H9 (cell line): Measurements from ENCODE around the gene COQ7. TPM values are rescaled to one million over a fixed set of nuclear protein-coding genes. Genes with fewer than 3 reads are reported as not detected.

Experiments used
- DNase-seq: peaks from one replicate; pipeline ENCODE4 v3.0.0-alpha.2; 2017
- H2AFZ ChIP-seq: one replicate; pipeline ENCODE4 v1.6.1; 2013; ENCODE audit warnings: mild to moderate bottlenecking, low read length, control low read depth, moderate library complexity
- H2AK5ac ChIP-seq: 2 replicates; pipeline ENCODE4 v1.6.1; 2013; ENCODE audit warnings: low read length, control low read depth, mixed read lengths; ENCODE audit not compliant: insufficient read length
- H2BK120ac ChIP-seq: one replicate; pipeline ENCODE4 v1.6.1; 2013; ENCODE audit warnings: low read depth, mild to moderate bottlenecking, low read length, control low read depth, inconsistent platforms; ENCODE audit not compliant: poor library complexity, severe bottlenecking
- H2BK12ac ChIP-seq: 2 replicates; pipeline ENCODE4 v1.6.1; 2013; ENCODE audit warnings: low read length, control low read depth, mixed read lengths, low read depth; ENCODE audit not compliant: insufficient read length
- H2BK15ac ChIP-seq: 2 replicates; pipeline ENCODE4 v1.6.1; 2013; ENCODE audit warnings: low read depth, low read length, control low read depth
- H2BK20ac ChIP-seq: one replicate; pipeline ENCODE4 v1.6.1; 2013; ENCODE audit warnings: low read depth, mild to moderate bottlenecking, low read length, control low read depth, inconsistent platforms; ENCODE audit not compliant: poor library complexity, severe bottlenecking
- H2BK5ac ChIP-seq: 2 replicates; pipeline ENCODE4 v1.6.1; 2013; ENCODE audit warnings: low read length, control low read depth, mixed read lengths; ENCODE audit not compliant: insufficient read length
- H3K14ac ChIP-seq: 2 replicates; pipeline ENCODE4 v1.6.1; 2013; ENCODE audit warnings: low read length, control low read depth; ENCODE audit not compliant: insufficient read depth
- H3K18ac ChIP-seq: 2 replicates; pipeline ENCODE4 v1.6.1; 2013; ENCODE audit warnings: low read depth, mild to moderate bottlenecking, mixed read lengths, low read length, control low read depth; ENCODE audit not compliant: insufficient read length
- H3K23ac ChIP-seq: 2 replicates; pipeline ENCODE4 v1.6.1; 2013; ENCODE audit warnings: low read length, control low read depth, mixed read lengths, low read depth; ENCODE audit not compliant: insufficient read length
- H3K23me2 ChIP-seq: 2 replicates; pipeline ENCODE4 v1.6.1; 2013; ENCODE audit warnings: low read depth, mild to moderate bottlenecking, mixed read lengths, low read length, control low read depth; ENCODE audit not compliant: insufficient read length, poor library complexity, severe bottlenecking
- H3K27ac ChIP-seq: 2 replicates; pipeline ENCODE4 v1.5.1; 2013; ENCODE audit warnings: low read length, control low read depth, mixed read lengths, low read depth; ENCODE audit not compliant: insufficient read length
- H3K27me3 ChIP-seq: 2 replicates; pipeline ENCODE4 v1.6.1; 2013; ENCODE audit warnings: low read length, control low read depth, inconsistent platforms; ENCODE audit not compliant: insufficient read depth
- H3K4ac ChIP-seq: 2 replicates; pipeline ENCODE4 v1.6.1; 2013; ENCODE audit warnings: low read depth, mild to moderate bottlenecking, control low read depth, inconsistent platforms, low read length, moderate library complexity
- H3K4me1 ChIP-seq: 2 replicates; pipeline ENCODE4 v1.6.1; 2013; ENCODE audit warnings: low read length, control low read depth, inconsistent platforms; ENCODE audit not compliant: insufficient read depth
- H3K4me2 ChIP-seq: 2 replicates; pipeline ENCODE4 v1.6.1; 2013; ENCODE audit warnings: low read length, control low read depth, mixed read lengths; ENCODE audit not compliant: insufficient read length, insufficient read depth
- H3K56ac ChIP-seq: 2 replicates; pipeline ENCODE4 v1.6.1; 2013; ENCODE audit warnings: low read depth, mild to moderate bottlenecking, mixed read lengths, low read length, control low read depth; ENCODE audit not compliant: insufficient read length
- H3K79me1 ChIP-seq: 2 replicates; pipeline ENCODE4 v1.6.1; 2013; ENCODE audit warnings: low read depth, mild to moderate bottlenecking, moderate library complexity, low read length, control low read depth, inconsistent platforms; ENCODE audit not compliant: insufficient read depth, poor library complexity, severe bottlenecking
- H3K79me2 ChIP-seq: 2 replicates; pipeline ENCODE4 v1.6.1; 2013; ENCODE audit warnings: low read length, control low read depth, inconsistent platforms; ENCODE audit not compliant: insufficient read depth
- H3K9ac ChIP-seq: 2 replicates; pipeline ENCODE4 v1.6.1; 2013; ENCODE audit warnings: low read length, control low read depth, mixed read lengths; ENCODE audit not compliant: insufficient read length; ENCODE audit errors: extremely low read depth
- H3K9me3 ChIP-seq: one replicate; pipeline ENCODE4 v1.6.1; 2013; ENCODE audit warnings: low read depth, low read length, inconsistent platforms; ENCODE audit not compliant: control insufficient read depth
- H3T11ph ChIP-seq: one replicate; pipeline ENCODE4 v1.6.1; 2013; ENCODE audit warnings: mild to moderate bottlenecking, low read length, control low read depth, inconsistent platforms
- H4K20me1 ChIP-seq: one replicate; pipeline ENCODE4 v1.6.1; 2013; ENCODE audit not compliant: control insufficient read depth, insufficient read length, insufficient read depth
- H4K5ac ChIP-seq: 2 replicates; pipeline ENCODE4 v1.6.1; 2013; ENCODE audit warnings: low read depth, mild to moderate bottlenecking, mixed read lengths, low read length, control low read depth; ENCODE audit not compliant: insufficient read length
- H4K8ac ChIP-seq: replicated peaks from 2 replicates; pipeline ENCODE4 v1.6.1; 2013; ENCODE audit warnings: low read length, control low read depth, mixed read lengths, low read depth; ENCODE audit not compliant: insufficient read length
- H4K91ac ChIP-seq: 2 replicates; pipeline ENCODE4 v1.6.1; 2013; ENCODE audit warnings: low read depth, mild to moderate bottlenecking, moderate library complexity, mixed read lengths, low read length, control low read depth; ENCODE audit not compliant: insufficient read length
- H3K27ac Mint-ChIP-seq, 3 experiments: 2 replicates in 2 of 3; 3 replicates in 1 of 3; pipeline ENCODE4 v1.8.0; 2020 to 2021; ENCODE audit warnings: mixed read lengths in 3 of 3, mild to moderate bottlenecking in 1 of 3, moderate library complexity in 1 of 3
- H3K27me3 Mint-ChIP-seq: 2 replicates; pipeline ENCODE4 v1.8.0; 2021; ENCODE audit warnings: low read depth, mild to moderate bottlenecking, moderate library complexity, mixed read lengths
- H3K36me3 Mint-ChIP-seq, 3 experiments: 2 replicates in 2 of 3; 3 replicates in 1 of 3; pipeline ENCODE4 v1.8.0; 2020 to 2021; ENCODE audit warnings: low read depth in 3 of 3, mixed read lengths in 3 of 3; ENCODE audit not compliant: insufficient read depth in 1 of 3
- H3K4me1 Mint-ChIP-seq, 2 experiments: 2 replicates each; pipeline ENCODE4 v1.8.0; 2020; ENCODE audit warnings: mixed read lengths in 2 of 2
- H3K4me3 Mint-ChIP-seq, 2 experiments: 2 replicates in 1 of 2; 3 replicates in 1 of 2; pipeline ENCODE4 v1.8.0; 2020 to 2021; ENCODE audit warnings: mild to moderate bottlenecking in 2 of 2, mixed read lengths in 2 of 2, moderate library complexity in 1 of 2
- H3K9me3 Mint-ChIP-seq, 2 experiments: 2 replicates in 1 of 2; 3 replicates in 1 of 2; pipeline ENCODE4 v1.8.0; 2020; ENCODE audit warnings: mild to moderate bottlenecking in 2 of 2, mixed read lengths in 2 of 2, moderate library complexity in 1 of 2
- CTCF ChIP-seq: fragments of 200-600 bp; sonication (generic); conservative IDR thresholded peaks from 3 replicates; pipeline ENCODE4 v1.8.0; 2021; ENCODE audit warnings: antibody characterized with exemption, mild to moderate bottlenecking
- WGBS: extraction: QIAGEN DNeasy Blood & Tissue Kit; methylation state at CpG from one replicate; pipeline ENCODE4 v1.1.7; 2013; ENCODE audit warnings: missing lambda C conversion rate, low lambda C conversion rate, mixed read lengths; ENCODE audit not compliant: insufficient read length; ENCODE audit errors: extremely low coverage; 5-methylcytosine and 5-hydroxymethylcytosine counted together
- total RNA-seq: library from RNA; stranded (reverse); gene quantifications from 2 replicates; pipeline ENCODE4 v1.2.1, GENCODE V29; 2021

Gene COQ7
- total RNA-seq, 1 experiment from 2014 or later: 29.6 TPM

- DNase-seq: no peak
- H3K23me2 ChIP-seq: peaks cover 3% of the 10 kb centered on the region
- H3K4me2 ChIP-seq: no peak overlapping the region
- no peaks in the 10 kb centered on the region for H3K79me2 ChIP-seq
- H4K5ac ChIP-seq: no peak overlapping the region
- H2AFZ ChIP-seq: no peak overlapping the region
- no peaks in the 10 kb centered on the region for H3K79me1 ChIP-seq
- H3K4ac ChIP-seq: no peak overlapping the region
- no peak overlapping the region for H2BK5ac ChIP-seq
- no peak overlapping the region for H2BK15ac ChIP-seq
- H3K27me3 ChIP-seq: no peaks in the 10 kb centered on the region
- no peak overlapping the region for H3K9ac ChIP-seq
- peaks cover 15 to 17% of the 10 kb centered on the region in 2 experiments for H3K4me1 Mint-ChIP-seq
- no peak overlapping the region for H4K91ac ChIP-seq
- H4K8ac ChIP-seq: no peak overlapping the region
- H4K20me1 ChIP-seq: no peaks in the 10 kb centered on the region
- H3K27ac Mint-ChIP-seq: no peak overlapping the region
- H3K4me1 ChIP-seq: no peaks in the 10 kb centered on the region
- peaks cover 7% of the 10 kb centered on the region for H3K9me3 ChIP-seq
- H2BK20ac ChIP-seq: no peak overlapping the region
- H2AK5ac ChIP-seq: no peak overlapping the region
- H3K4me3 Mint-ChIP-seq: no peak overlapping the region
- H3K23ac ChIP-seq: no peak overlapping the region
- H3K27me3 Mint-ChIP-seq: peaks cover 3% of the 10 kb centered on the region; the same call in 1 of the 2 replicates
- no peak overlapping the region for H3T11ph ChIP-seq
- H2BK12ac ChIP-seq: no peak overlapping the region
- H3K27ac ChIP-seq: no peak overlapping the region
- no peak overlapping the region for H3K18ac ChIP-seq
- no peak overlapping the region for H3K56ac ChIP-seq
- no peaks in the 10 kb centered on the region for H3K36me3 Mint-ChIP-seq
- TF ChIP-seq CTCF: no peak
- H3K9me3 Mint-ChIP-seq: peaks cover 7% of the 10 kb centered on the region in 2 experiments; a peak in 3 of 5 replicates
- no CpG with 5 or more reads among the region's 3 CpGs for WGBS
- H2BK120ac ChIP-seq: no peak overlapping the region
- no peak overlapping the region for H3K14ac ChIP-seq
These were observed 60.3 kb downstream of the COQ7 start for GRCh38 chr16:19127674-19128131.
